ENCODE data around the gene REXO5.

REXO5 gene

DNA sequence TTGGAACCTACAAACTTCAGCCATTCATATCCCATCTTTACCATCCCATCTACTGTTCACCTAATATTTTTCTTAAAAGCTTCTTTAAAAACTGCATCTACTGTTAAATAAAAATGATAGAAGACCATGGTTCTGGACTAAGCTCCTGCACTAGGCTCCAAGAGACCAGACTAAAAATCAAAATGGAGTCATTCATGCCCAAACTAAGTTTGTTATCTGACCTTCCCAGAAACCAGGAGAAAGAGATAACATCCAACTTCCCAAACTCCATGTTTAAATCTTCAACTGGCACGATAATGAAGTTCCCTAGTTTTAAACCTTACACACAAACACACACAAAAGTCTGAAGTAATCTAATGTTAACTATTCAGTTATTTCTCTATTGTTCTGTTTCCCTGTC lies 80.0 kb downstream of the REXO5 start:
- peaks cover 19% of the 10 kb centered on the region for H3K4me1 Mint-ChIP-seq (ENCODE audit: low read depth)
- no peaks in the 10 kb centered on the region for H3K27me3 Mint-ChIP-seq
- H3K4me3 Mint-ChIP-seq, result no peak overlapping the region
- H3K9me3 Mint-ChIP-seq (ENCODE audit: low read depth), result no peaks in the 10 kb centered on the region
- H3K27ac Mint-ChIP-seq, result no peak overlapping the region
- peaks cover 12% of the 10 kb centered on the region for H3K36me3 Mint-ChIP-seq

DNA sequence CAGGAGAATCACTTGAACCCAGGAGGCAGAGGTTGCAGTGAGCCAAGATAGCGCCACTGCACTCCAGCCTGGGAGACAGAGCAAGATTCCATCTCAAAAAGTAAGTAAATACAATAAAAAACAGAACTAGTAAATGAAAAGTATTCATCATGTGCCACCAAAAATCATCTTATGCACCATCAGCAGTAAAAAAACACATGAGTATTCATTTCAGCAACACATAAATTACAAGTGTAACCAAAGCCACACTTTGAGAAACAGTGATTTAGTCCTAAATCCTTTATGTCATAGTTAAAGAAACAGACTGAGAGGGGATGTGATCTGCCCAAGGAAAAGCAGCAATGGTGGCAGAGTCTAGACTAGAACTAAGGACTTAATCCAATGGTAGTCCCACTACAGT lies 80.9 kb downstream of the REXO5 start:
- H3K4me1 Mint-ChIP-seq (ENCODE audit: low read depth), result peaks cover 19% of the 10 kb centered on the region
- no peak overlapping the region for H3K27ac Mint-ChIP-seq
- H3K4me3 Mint-ChIP-seq, result no peak overlapping the region

GRCh38 chr16:20889625-20890275 lies 83.4 kb downstream of the REXO5 start:
- Mint-ChIP-seq H3K36me3 (peaks cover 6% of the 10 kb centered on the region), H3K27me3 (no peaks in the 10 kb centered on the region), H3K27ac (no peak overlapping the region), H3K9me3 (ENCODE audit: low read depth) (no peaks in the 10 kb centered on the region), H3K4me1 (ENCODE audit: low read depth) (peaks cover 8% of the 10 kb centered on the region), H3K4me3 (no peak overlapping the region)

More for the DNA sequence above, 80.9 kb downstream of the REXO5 start:
- peaks cover 12% of the 10 kb centered on the region for H3K36me3 Mint-ChIP-seq
- no peaks in the 10 kb centered on the region for H3K27me3 Mint-ChIP-seq
- H3K9me3 Mint-ChIP-seq (ENCODE audit: low read depth), result no peaks in the 10 kb centered on the region

GRCh38 chr16:20894388-20894787 lies 88.1 kb downstream of the REXO5 start:
- Mint-ChIP-seq H3K36me3 (peaks cover 3% of the 10 kb centered on the region), H3K27ac (no peak overlapping the region), H3K4me1 (ENCODE audit: low read depth) (peaks cover 27% of the 10 kb centered on the region), H3K4me3 (no peak overlapping the region), H3K9me3 (ENCODE audit: low read depth) (no peaks in the 10 kb centered on the region), H3K27me3 (no peaks in the 10 kb centered on the region)

DNA sequence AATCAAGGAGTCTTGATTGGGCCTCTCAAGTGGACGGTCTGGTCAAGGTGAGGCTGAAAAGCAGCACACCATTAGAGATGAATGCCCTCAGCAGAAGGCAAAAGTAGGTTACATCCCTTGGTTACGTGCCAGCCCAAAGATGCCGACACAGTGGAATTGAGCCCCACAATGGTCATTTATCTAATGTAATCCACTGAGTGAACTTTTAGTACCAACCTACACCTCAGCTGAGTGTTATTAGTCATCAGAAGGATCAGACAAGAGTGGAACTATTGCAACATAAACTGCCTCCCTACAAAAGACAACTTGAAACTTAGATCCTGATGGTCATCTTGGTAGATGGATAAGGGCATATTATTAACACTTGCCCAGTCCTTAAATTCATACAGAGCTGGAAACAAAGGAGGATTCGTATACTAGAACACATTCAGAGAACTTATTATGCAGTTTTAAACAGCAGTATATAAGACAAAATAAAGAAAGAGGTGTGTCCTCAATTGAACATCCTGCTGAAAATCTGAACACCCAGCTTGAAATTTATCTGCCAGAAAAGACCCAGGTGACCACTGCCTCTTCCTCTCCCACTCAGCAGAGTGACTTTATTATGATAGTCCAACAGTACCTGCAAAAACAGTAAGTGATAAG lies 91.0 kb downstream of the REXO5 start:
- no peak overlapping the region for H3K4me3 Mint-ChIP-seq
- H3K9me3 Mint-ChIP-seq (ENCODE audit: low read depth), result no peaks in the 10 kb centered on the region
- peaks cover 6% of the 10 kb centered on the region for H3K36me3 Mint-ChIP-seq
- no peaks in the 10 kb centered on the region for H3K27me3 Mint-ChIP-seq
- peaks cover 44% of the 10 kb centered on the region for H3K4me1 Mint-ChIP-seq (ENCODE audit: low read depth)
- no peak overlapping the region for H3K27ac Mint-ChIP-seq

DNA sequence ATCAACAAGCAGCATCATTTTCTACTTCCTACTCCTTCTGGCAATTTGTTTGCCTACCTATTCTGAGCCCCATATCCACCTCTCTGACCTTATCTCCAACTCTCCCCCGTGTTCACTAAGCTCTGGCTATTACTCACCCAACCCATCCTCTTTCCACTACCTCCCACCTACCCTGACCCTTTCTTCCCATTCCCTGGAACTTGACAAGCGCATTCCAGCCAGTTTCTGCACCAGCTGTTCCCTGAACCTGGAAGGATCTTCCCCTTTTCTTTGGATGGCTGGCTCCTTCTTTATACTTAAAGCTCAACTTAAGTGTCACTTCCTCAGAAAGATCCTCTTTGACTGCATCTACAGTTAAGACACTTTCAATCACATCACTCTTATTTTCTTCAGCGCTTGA lies 91.6 kb downstream of the REXO5 start:
- H3K4me3 Mint-ChIP-seq, result peak overlapping the region; percentile 94
- peaks cover 9% of the 10 kb centered on the region for H3K36me3 Mint-ChIP-seq
- no peaks in the 10 kb centered on the region for H3K27me3 Mint-ChIP-seq
- peak overlapping the region; percentile 23 for H3K27ac Mint-ChIP-seq
- H3K9me3 Mint-ChIP-seq (ENCODE audit: low read depth), result no peaks in the 10 kb centered on the region
- peaks cover 47% of the 10 kb centered on the region for H3K4me1 Mint-ChIP-seq (ENCODE audit: low read depth)

GRCh38 chr16:20899071-20899470 lies 92.7 kb downstream of the REXO5 start:
- Mint-ChIP-seq H3K4me1 (ENCODE audit: low read depth) (peaks cover 57% of the 10 kb centered on the region), H3K9me3 (ENCODE audit: low read depth) (no peaks in the 10 kb centered on the region), H3K4me3 (peak overlapping the region; percentile 94), H3K36me3 (peaks cover 10% of the 10 kb centered on the region), H3K27ac (peak overlapping the region; percentile 97), H3K27me3 (no peaks in the 10 kb centered on the region)

Measured in activated naive CD8-positive, alpha-beta T cell (primary cell).